Stimulated activated CD4-positive, alpha-beta T cell treated with anti-CD3 and anti-CD28 coated beads, Interleukin-12 subunit alpha, Interleukin-12 subunit beta, amount 100 ng/mL, for 4 hours (primary cell): ENCODE results near the gene MINDY3.
A peak's percentile ranks its signal among the peaks of the same experiment; 100 is the strongest.
"Not testable (repeated sequence)": the region's sequence is repeated elsewhere in the genome, so short reads cannot be mapped to it uniquely, and the experiment has no call there.

Source experiments
- DNase-seq: peaks from one replicate; pipeline ENCODE4 v3.0.0-alpha.2; 2020

Gene MINDY3

GRCh38 chr10:15802375-15802949, 57.8 kb downstream of the MINDY3 start:
- DNase-seq: peak; percentile 5

DNA sequence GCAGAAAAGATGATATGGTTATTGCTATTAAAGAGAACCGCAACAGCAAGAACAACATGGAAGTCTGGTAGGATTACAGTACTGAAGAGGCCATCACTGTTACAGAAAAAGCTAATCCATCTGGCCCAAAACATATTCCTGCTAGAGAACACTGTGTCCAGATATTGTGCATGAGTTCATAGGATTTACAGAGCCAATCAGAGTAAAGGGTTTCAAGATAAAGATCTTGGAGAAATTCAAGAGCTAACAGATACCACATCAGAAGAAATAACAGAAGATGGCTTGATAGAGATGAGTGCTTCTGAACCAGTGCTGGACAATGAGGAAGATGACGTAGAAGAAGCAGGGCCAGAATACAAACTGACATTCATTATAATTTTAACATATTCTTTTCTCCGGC, 58.7 kb downstream of the MINDY3 start:
- DNase-seq: no peak

- DNase-seq: no peak
Observed at GRCh38 chr10:15801147-15801546, 59.2 kb downstream of the MINDY3 start.

DNA sequence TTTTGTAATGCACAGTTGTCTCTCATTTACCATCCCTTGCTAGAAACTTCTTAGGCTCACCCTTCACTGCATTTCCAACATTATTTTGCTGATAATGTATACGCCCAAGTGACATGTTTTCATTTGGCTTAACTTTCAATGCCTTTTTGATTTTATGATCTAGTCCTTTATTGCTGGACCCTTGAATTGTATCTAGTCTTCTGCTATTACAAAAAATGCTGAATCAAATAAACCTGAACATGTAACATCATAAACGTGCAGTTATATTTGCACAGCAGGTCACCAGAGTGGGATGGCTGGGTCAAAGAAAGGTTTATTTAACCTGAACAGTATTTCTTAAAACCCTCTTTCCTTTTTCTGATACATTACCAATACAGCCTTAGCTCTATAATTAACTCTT, 63.0 kb downstream of the MINDY3 start:
- DNase-seq: no peak

DNA sequence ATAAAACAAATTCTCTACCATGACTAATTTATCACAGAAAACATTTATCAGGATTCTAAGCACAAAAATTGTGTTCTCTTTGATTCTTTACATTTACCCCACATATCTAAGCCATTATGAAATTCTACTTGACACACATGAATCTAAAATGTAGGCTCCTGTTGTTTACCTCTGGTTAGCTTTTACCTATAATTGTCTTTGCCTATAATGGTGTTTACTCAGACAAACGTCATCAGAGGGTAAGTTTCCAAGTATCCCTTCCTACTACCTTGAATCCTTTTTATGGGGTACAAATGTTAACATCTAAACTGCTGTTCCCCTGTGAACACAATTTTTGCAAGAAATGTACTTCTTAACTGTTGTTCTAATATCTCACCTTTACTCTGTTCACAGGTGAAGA, 63.5 kb downstream of the MINDY3 start:
- no peak for DNase-seq

GRCh38 chr10:15796098-15796759, 64.1 kb downstream of the MINDY3 start:
- no peak for DNase-seq

- no peak for DNase-seq
Observed at GRCh38 chr10:15795036-15795792, 65.1 kb downstream of the MINDY3 start.

DNA sequence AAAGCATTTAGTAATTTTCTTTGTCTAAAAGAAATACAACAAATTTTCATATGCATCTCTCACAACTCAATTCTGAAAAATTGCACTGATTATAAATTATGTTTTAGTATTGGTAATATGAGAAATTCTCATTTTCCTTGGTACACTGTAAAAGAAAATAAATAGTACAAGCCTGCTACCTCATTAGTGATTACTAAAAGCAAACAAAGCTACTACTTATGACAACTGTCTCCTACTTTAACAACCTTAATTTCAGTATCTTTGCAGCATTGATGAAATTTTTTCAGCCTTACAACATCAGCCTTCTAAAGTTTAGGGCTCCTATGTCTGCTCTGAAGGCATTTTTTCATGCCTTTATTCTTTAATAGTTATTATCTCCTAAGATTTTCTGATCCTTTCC, 65.7 kb downstream of the MINDY3 start:
- no peak for DNase-seq

- DNase-seq: no peak
Observed at GRCh38 chr10:15793664-15794063, 66.6 kb downstream of the MINDY3 start.

- DNase-seq: no peak
Observed at GRCh38 chr10:15792777-15793176, 67.5 kb downstream of the MINDY3 start.

DNA sequence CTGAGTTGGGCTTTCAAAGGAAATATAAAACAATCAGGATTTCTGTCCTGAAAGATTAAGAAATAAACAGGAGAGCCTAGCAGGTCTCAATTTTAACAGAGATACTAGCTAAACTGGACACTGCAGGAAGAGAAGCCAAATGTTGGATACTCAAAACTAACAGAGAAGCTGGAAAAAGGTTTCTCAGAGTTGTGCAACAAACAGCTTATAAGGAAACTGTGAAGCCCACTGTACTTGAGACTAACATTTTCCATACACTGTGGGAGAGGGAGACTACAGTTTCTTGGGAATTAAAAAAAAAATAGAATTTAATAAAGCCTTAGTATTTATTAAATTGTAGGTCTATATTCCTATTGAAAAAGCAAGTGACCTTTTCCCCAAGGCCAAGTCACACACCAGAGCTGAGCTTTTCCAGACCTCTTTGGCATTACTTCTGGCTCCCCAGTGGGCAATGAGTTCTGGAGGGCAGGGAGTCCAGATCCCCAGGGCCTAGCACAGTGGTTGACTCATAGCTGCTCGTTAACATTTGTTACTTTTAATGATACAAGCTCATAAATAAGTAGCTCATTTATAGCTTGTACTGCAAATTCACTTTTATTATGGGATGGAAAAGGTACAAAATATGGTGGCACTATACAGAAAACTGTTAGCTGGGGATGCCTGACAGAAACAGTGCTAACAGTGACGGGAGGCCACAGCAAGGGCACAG, 68.3 kb downstream of the MINDY3 start:
- DNase-seq: no peak

DNA sequence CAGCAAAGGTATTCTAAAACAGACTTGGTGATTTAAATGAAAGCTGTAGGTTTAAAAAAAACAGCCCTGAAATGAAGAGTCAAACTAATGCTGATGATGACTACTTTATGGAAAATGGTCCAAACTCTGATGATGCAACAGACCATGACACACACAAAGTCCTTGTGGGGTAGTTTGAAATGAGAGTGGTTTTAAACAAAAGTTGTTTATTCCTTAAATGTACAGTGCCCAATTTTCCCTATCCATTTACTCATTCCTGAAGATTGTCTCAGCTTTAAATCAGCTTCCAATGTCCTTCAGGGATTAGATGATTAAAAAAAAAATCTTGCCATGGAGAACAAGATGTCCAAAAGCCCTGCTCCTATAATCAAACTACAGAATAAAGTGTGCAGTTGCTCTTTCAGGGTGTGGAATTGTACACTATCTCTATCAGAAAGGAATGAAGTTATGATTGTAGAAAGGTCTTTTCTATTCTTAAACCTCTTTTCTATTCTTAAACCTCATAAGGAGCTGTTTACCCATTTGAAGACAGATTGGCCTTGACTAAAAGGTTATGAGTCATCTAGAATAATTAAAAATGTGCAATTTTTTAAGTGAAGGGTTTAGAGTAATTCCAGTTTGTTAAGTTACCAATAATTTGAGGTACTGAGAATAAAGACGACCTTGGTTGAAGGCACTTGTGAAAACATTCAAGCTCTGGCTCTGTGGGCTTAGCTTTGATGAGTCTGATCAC, 70.3 kb downstream of the MINDY3 start:
- DNase-seq: no peak

DNA sequence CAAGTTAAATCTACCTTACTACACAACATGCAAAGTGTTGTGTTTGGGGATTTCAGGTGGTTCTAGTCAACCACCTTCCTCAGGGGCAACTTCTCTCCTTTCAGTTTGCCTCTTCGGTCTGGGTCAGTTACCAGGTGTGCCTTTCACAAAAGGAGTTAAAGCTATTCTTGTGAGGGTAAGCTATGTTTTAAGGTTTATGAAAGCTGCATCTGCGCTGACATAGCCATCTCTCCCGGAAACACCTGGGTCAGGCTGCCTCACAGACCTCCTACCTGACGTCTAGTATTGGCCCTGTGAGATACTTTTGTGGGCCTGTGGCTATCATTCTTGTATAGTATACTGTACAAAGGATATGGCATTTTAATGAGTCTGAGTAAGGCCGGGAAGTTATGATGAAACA, 72.9 kb downstream of the MINDY3 start:
- DNase-seq: no peak

DNA sequence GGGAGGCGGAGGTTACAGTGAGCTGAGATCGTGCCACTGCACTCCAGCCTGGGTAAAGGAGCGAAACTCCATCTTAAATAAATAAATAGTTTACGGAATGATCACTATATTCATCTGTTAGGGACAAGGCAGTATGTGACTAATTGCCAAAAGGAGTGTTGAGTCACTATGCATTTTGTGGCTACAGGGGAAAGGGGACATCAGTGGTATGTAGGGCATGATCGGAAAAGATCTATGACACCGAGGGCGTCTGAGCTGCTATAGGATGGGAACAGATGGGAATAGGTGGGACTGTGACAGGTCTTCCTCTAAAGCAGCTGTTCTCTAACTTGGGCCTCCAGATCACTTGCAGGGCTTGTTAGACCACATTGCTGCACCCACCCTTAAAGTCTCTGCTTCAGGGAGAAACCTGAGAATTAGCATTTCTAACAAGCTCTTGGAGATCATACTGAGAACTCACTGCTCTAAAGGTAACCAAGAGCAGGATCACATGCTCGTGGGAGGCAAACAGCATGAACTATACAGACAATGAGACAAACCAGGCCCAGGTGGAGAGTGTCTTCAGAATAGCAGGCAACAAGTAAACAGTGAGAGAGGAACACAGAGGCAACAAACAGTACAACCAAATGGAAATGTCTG, 75.5 kb downstream of the MINDY3 start:
- no peak for DNase-seq

- no peak for DNase-seq
Observed at GRCh38 chr10:15783941-15784636, 76.2 kb downstream of the MINDY3 start.

GRCh38 chr10:15782851-15783250, 77.5 kb downstream of the MINDY3 start:
- no peak for DNase-seq

- DNase-seq: no peak
Observed at GRCh38 chr10:15781381-15781960, 78.8 kb downstream of the MINDY3 start.

DNA sequence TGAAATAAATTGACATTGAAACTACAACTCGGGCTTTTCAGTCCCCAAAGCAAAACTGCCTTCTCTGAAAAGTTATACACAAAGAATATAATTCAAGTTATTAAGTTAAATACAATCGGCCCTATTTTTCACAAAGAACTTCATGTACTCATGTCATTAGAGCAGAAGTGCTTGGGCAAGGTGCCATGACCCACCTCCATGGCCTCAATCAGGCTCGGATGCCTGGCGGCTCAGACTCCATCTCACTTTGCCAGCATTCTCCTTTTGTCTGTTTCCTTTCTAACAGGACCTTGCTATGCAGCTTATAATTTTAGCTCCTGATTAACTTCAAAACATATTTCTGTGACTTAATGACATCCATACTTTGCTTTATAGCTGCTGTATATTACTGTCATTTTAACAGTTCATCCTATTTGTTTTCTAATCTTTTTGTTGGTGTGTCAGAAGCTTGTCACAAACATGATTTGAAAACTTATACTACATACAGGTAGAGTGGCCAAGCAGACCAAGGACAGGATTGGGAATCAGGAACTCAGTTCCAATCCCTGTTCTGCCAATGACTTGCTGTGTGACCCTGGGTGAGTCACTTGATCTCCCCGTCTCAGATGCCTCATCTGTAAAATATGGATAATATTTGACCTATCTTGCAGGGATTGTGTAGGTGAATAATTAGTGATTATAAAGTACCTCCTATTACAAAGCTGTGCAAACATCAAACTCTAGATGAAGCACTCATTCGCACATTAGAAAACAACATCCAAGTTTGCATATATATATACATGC, 79.8 kb downstream of the MINDY3 start:
- no peak for DNase-seq

DNA sequence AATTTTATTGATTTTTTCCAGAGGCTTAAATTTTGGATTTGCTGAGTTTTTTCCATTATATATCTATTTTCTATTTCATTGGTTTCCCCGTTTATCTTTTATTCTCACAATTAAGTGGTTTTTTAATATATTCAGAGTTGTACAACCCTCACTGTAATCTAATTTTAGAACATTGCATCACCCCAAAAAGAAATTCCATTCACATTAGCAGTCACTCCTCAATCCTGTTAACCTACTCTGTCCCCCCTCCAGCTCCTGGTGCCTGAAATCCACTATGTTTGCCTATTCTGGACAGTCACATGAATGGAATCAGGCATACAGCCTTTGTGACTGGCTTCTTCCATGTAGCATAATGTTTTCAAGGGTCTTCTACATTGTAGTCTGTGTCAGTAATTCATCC, 84.8 kb downstream of the MINDY3 start:
- no peak for DNase-seq

DNA sequence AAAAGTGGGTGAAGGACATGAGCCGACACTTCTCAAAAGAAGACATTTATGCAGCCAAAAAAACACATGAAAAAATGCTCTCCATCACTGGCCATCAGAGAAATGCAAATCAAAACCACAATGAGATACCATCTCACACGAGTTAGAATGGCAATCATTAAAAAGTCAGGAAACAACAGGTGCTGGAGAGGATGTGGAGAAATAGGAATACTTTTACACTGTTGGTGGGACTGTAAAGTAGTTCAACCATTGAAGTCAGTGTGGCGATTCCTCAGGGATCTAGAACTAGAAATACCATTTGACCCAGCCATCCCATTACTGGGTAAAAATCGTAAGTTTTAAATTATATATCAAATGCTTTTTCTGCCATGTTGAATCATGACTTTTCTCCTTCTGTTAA, 85.8 kb downstream of the MINDY3 start:
- not testable (repeated sequence) for DNase-seq
